Spleen (tissue), 11 donors: ENCODE data around the gene NOP14. TPM values are rescaled to one million over a fixed set of nuclear protein-coding genes. Genes with fewer than 3 reads are reported as not detected.
"Not testable (repeated sequence)": the region's sequence is repeated elsewhere in the genome, so short reads cannot be mapped to it uniquely, and the experiment has no call there.

Experiments used
- DNase-seq: peaks from one replicate; pipeline ENCODE4 v3.0.0-alpha.2; 2020
- H3K27ac ChIP-seq, 8 donors: fragments of 200-600 bp; sonication (generic) in 7 of 8; 1 replicate in 4 of 8; 2 replicates in 4 of 8; pipeline versions ENCODE4 v1.5.0 to v1.8.0; 2016 to 2021; ENCODE audit warnings: inconsistent platforms in 4 of 8, mild to moderate bottlenecking in 4 of 8, moderate library complexity in 1 of 8
- H3K27me3 ChIP-seq, 7 donors: fragments of 200-600 bp; sonication (generic) in 6 of 7; replicated peaks in 1 of 7; 1 replicate in 4 of 7; 2 replicates in 3 of 7; pipeline versions ENCODE4 v1.5.0 to v1.8.0; 2016 to 2021; ENCODE audit warnings: inconsistent platforms in 3 of 7, mild to moderate bottlenecking in 1 of 7
- H3K36me3 ChIP-seq, 6 donors: fragments of 200-600 bp; sonication (generic) in 5 of 6; 1 replicate in 4 of 6; 2 replicates in 2 of 6; pipeline versions ENCODE4 v1.5.0 to v1.8.0; 2016 to 2021; ENCODE audit warnings: inconsistent platforms in 2 of 6
- H3K4me1 ChIP-seq, 6 donors: fragments of 200-600 bp; sonication (generic) in 5 of 6; 1 replicate in 3 of 6; 2 replicates in 3 of 6; pipeline versions ENCODE4 v1.5.0 to v1.8.0; 2016 to 2021; ENCODE audit warnings: inconsistent platforms in 3 of 6
- H3K4me3 ChIP-seq, 8 donors: fragments of 200-600 bp; sonication (generic) in 7 of 8; 1 replicate in 4 of 8; 2 replicates in 4 of 8; pipeline versions ENCODE4 v1.5.0 to v1.8.0; 2016 to 2021; ENCODE audit warnings: inconsistent platforms in 4 of 8, mild to moderate bottlenecking in 4 of 8, moderate library complexity in 2 of 8
- H3K9me3 ChIP-seq, 8 donors: fragments of 200-600 bp; sonication (generic) in 7 of 8; 1 replicate in 4 of 8; 2 replicates in 4 of 8; pipeline versions ENCODE4 v1.5.0 to v1.8.0; 2016 to 2021; ENCODE audit warnings: inconsistent platforms in 4 of 8
- CTCF ChIP-seq, 11 experiments: fragments of 200-600 bp in 7 of 11; fragments of 450-650 bp in 4 of 11; sonication (generic) in 4 of 11; IDR thresholded peaks in 8 of 11; conservative IDR thresholded peaks in 3 of 11; 1 replicate in 7 of 11; 2 replicates in 4 of 11; pipeline versions ENCODE4 v1.4.0 to v1.8.0; 2016 to 2021; ENCODE audit warnings: antibody characterized with exemption in 11 of 11, inconsistent platforms in 4 of 11, mild to moderate bottlenecking in 1 of 11
- POLR2A ChIP-seq, 3 donors: fragments of 450-650 bp; IDR thresholded peaks; one replicate each; pipeline ENCODE4 v1.5.1; 2017; ENCODE audit warnings: antibody characterized with exemption in 3 of 3, mild to moderate bottlenecking in 1 of 3
- POLR2AphosphoS5 ChIP-seq, 3 donors: sonication (generic); formaldehyde crosslinking; IDR thresholded peaks; one replicate each; pipeline ENCODE4 v1.5.1; 2017; ENCODE audit warnings: antibody characterized with exemption in 3 of 3
- WGBS, 5 donors: extraction: QIAGEN DNeasy Blood & Tissue Kit in 3 of 5; methylation state at CpG; one replicate each; pipeline versions ENCODE4 v1.1.5 to v1.1.7; 2013 to 2018; 5-methylcytosine and 5-hydroxymethylcytosine counted together
- intact Hi-C: fragments of 100-400 bp; cut with DNase I; formaldehyde crosslinking; loops from one replicate; pipeline ENCODE4 v1.15.0; 2023; ENCODE audit warnings: low total_unique reads
- polyA plus RNA-seq, 3 donors: library from polyadenylated mRNA; stranded (reverse); fragments of 200-250 nt; gene quantifications; one replicate each; pipeline ENCODE4 v1.2.1, GENCODE V29; 2013
- total RNA-seq, 7 donors: library from RNA; depleted of rRNA in 3 of 7; stranded (reverse); fragments of >200 nt in 3 of 7; fragmentation: NEBNext Ultra II Directional in 4 of 7; extraction: Animal tissue kit (Norgen Biotek cat#: 25700) in 4 of 7; gene quantifications; one replicate each; pipeline versions ENCODE4 v1.1.0 to v1.2.1, GENCODE V29; 2016 to 2021
- donor health status: healthy with polysubstance abuse.
- donor health status: DM: no; HTN: no; CAD: no; lungs with moderate emphysema.
- donor health status: DM: no; HTN: no; CAD: no.
- donor health status: Bipolar disorder and iron deficiency.
- donor health status: healthy.
- donor health status: DM: no; HTN: no; CAD: no.
- donor health status: DM: yes; HTN: yes; CAD: no.

NOP14 gene
- total and polyA plus RNA-seq, 10 donors: 10.2 to 30.5 (median 22.1) TPM

GRCh38 chr4:2962614-2963174 is 512 bp downstream of the NOP14 start:
- H3K9me3 ChIP-seq: no peaks in the 10 kb centered on the region
- TF ChIP-seq POLR2AphosphoS5 (IDR thresholded peaks at IDR 0.05): no peak
- no peak for TF ChIP-seq POLR2A (IDR thresholded peaks at IDR 0.05)
- no peak for TF ChIP-seq CTCF (IDR thresholded peaks at IDR 0.05 in 8 of 11, conservative IDR thresholded peaks at IDR 0.05 in 3 of 11)
- no peaks in the 10 kb centered on the region for H3K27me3 ChIP-seq
- H3K36me3 ChIP-seq: peaks cover 0 to 18% (median 10%) of the 10 kb centered on the region in 6 donors
- intact Hi-C loops: no loop called here
- no peak for DNase-seq
- peak overlapping the region; percentile 83 to 100 (median 92) for H3K4me3 ChIP-seq
- peak overlapping the region; percentile 80 to 93 (median 90) for H3K27ac ChIP-seq
- 0 to 1% (median 1%) methylated on average over 18 to 40 of the region's 40 CpGs for WGBS, 5 donors
- peaks cover 14 to 61% (median 43%) of the 10 kb centered on the region in 6 donors for H3K4me1 ChIP-seq

- Histone ChIP-seq H3K9me3 (no peaks in the 10 kb centered on the region), H3K27me3 (no peaks in the 10 kb centered on the region), H3K4me3 (peak overlapping the region; percentile 83 to 100 (median 92)), H3K27ac (peak overlapping the region in 6 of 8 donors; percentile 26 to 93 (median 92)), H3K4me1 (peaks cover 14 to 68% (median 46%) of the 10 kb centered on the region in 6 donors), H3K36me3 (peaks cover 0 to 25% (median 16%) of the 10 kb centered on the region in 6 donors)
- peak; percentile 76 for DNase-seq
- WGBS, 5 donors: 40 to 51% (median 46%) methylated on average over 14 of the region's 14 CpGs
- intact Hi-C loops: no loop called here
- TF ChIP-seq POLR2A (IDR thresholded peaks at IDR 0.05) (no peak), CTCF (IDR thresholded peaks at IDR 0.05 in 8 of 11, conservative IDR thresholded peaks at IDR 0.05 in 3 of 11) (no peak), POLR2AphosphoS5 (IDR thresholded peaks at IDR 0.05) (no peak)
Observed at GRCh38 chr4:2961811-2962441, 1.3 kb downstream of the NOP14 start.

GRCh38 chr4:2961421-2961810 is 1.8 kb downstream of the NOP14 start:
- H3K4me1 ChIP-seq: peaks cover 14 to 68% (median 46%) of the 10 kb centered on the region in 6 donors
- peak overlapping the region in 7 of 8 donors; percentile 83 to 100 (median 94) for H3K4me3 ChIP-seq
- WGBS, 5 donors: 68 to 81% (median 74%) methylated on average over 8 of the region's 8 CpGs
- peak; percentile 78 for DNase-seq
- no peak for TF ChIP-seq POLR2A (IDR thresholded peaks at IDR 0.05)
- TF ChIP-seq CTCF (IDR thresholded peaks at IDR 0.05 in 8 of 11, conservative IDR thresholded peaks at IDR 0.05 in 3 of 11): no peak
- TF ChIP-seq POLR2AphosphoS5 (IDR thresholded peaks at IDR 0.05): no peak
- peaks cover 0 to 30% (median 21%) of the 10 kb centered on the region in 6 donors for H3K36me3 ChIP-seq
- H3K9me3 ChIP-seq: no peaks in the 10 kb centered on the region
- peak overlapping the region in 5 of 8 donors; percentile 88 to 93 (median 92) for H3K27ac ChIP-seq
- intact Hi-C loops: no loop called here
- H3K27me3 ChIP-seq: no peaks in the 10 kb centered on the region

GRCh38 chr4:2960450-2960849 is 2.8 kb downstream of the NOP14 start:
- Histone ChIP-seq H3K27ac (peak overlapping the region in 1 of 8 donors; percentile 17), H3K4me1 (peaks cover 14 to 68% (median 46%) of the 10 kb centered on the region in 6 donors), H3K36me3 (peaks cover 0 to 40% (median 31%) of the 10 kb centered on the region in 6 donors)
- intact Hi-C loops, H3K4me3 ChIP-seq, DNase-seq, H3K9me3 ChIP-seq, H3K27me3 ChIP-seq: not testable (repeated sequence)
- WGBS, 5 donors: 87 to 92% (median 89%) methylated on average over 4 of the region's 4 CpGs
